Fibroblast of the aortic adventitia (primary cell): ENCODE results near the gene COL15A1. TPM values are rescaled to one million over a fixed set of nuclear protein-coding genes. Genes with fewer than 3 reads are reported as not detected.
A peak's percentile ranks its signal among the peaks of the same experiment; 100 is the strongest.

Source experiments
- DNase-seq: peaks from one replicate; pipeline ENCODE4 v3.0.0-alpha.2; 2010; ENCODE audit warnings: low read depth
- H3K4me3 ChIP-seq: 2 replicates; pipeline ENCODE4 v1.5.1; 2011; ENCODE audit warnings: low read depth, mild to moderate bottlenecking, control low read depth, low read length, moderate library complexity
- total RNA-seq: library from RNA; depleted of rRNA; stranded (reverse); fragments of >200 nt; gene quantifications from 2 replicates; pipeline ENCODE4 v1.2.3, GENCODE V29; 2012; ENCODE audit warnings: low replicate concordance
- TF ChIP-seq, protein P1 (sequence below): IDR thresholded peaks from 2 replicates; pipeline ENCODE4 v1.5.1; 2011; ENCODE audit warnings: mild to moderate bottlenecking, low read length, control low read depth, inconsistent platforms; ENCODE audit not compliant: insufficient read depth

The COL15A1 gene
- total RNA-seq, 1 donor: 25.3 TPM

DNA sequence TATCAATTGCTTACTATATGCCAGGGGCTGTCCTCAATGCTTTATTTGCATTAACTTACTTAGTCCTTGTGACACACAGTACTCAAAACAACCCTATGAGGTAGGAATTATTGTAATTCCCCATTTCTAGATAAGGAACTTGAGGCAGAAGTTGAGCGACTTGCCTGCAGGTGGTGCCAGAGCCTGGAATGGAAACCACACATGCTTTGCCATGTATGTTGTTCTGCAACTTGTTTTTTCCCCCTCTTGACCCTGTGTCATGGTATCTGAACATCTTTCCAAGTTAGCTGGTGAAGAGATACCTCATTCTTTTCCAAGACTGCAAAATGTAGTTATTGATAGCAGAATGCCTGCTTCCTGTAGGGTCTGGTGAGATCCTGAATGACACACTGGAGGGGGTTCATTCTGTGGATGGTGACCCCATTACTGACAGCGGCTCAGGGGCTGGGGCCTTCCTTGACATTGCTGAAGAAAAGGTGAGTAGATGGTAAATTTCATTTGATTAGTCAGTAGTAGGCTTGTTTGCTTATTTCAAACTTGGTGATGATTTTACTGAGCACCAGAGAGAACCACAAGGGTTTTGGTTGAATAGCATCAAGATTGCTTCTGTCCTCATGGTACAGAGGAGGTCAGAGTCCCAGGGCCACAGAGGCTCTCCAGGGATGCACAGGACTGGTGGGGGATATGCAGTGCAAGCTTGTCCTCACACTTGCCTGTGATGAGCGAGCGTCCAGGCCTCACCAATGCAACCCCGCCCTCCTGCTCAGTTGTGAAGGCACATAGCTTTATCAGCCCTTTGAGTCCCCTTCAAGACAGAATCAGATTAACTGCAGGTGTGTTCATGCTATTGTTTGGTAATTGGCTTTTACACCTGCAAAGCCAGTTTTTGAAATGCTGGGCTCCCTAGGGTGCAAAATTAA lies 57.0 kb downstream of the COL15A1 start:
- H3K4me3 ChIP-seq: no peak overlapping the region
- peak; percentile 87 for DNase-seq
- TF ChIP-seq, protein P1, sequence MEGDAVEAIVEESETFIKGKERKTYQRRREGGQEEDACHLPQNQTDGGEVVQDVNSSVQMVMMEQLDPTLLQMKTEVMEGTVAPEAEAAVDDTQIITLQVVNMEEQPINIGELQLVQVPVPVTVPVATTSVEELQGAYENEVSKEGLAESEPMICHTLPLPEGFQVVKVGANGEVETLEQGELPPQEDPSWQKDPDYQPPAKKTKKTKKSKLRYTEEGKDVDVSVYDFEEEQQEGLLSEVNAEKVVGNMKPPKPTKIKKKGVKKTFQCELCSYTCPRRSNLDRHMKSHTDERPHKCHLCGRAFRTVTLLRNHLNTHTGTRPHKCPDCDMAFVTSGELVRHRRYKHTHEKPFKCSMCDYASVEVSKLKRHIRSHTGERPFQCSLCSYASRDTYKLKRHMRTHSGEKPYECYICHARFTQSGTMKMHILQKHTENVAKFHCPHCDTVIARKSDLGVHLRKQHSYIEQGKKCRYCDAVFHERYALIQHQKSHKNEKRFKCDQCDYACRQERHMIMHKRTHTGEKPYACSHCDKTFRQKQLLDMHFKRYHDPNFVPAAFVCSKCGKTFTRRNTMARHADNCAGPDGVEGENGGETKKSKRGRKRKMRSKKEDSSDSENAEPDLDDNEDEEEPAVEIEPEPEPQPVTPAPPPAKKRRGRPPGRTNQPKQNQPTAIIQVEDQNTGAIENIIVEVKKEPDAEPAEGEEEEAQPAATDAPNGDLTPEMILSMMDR: peak; percentile 85

DNA sequence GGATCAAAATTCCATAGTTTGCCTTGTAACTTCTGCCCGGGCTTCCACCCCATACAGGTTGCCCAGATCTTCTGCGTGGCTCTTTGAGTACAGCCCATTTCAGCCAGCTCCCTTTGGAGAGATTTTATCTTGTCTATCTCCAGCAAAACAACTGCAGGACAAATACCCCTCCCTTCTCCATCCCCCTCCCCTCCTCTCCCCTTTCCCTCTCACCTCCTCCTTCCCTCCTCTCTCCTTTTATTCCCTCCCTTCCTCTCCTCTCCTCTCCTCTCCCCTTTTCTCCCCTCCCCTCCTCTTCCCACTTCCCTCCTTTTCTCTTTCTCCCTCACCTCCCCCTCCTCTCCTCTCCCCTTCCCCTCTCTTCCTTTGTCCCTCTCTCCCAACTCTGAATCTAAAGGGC lies 58.2 kb downstream of the COL15A1 start:
- DNase-seq: no peak
- H3K4me3 ChIP-seq: no peak overlapping the region
- TF ChIP-seq, protein P1: no peak

DNA sequence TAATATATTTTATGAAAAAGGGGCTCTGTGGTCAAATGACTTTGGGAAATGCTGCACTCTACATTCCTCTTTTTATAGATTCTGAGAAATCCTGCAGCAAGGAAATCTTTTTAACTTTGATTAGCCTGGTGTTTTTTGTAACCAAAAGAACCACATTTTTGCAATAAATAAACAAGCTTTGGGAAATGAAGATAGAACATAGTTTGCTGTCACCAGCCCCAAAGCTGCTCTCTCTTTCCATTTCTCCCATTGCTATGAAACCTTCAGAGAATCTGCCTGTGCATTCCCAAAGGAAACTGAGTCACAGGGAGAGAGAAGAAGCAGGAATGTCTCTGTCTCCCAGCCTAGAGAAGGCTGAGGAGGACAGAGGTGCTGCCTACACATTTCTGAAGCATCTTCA lies 59.0 kb downstream of the COL15A1 start:
- no peak for DNase-seq
- TF ChIP-seq, protein P1: no peak
- H3K4me3 ChIP-seq: no peak overlapping the region

DNA sequence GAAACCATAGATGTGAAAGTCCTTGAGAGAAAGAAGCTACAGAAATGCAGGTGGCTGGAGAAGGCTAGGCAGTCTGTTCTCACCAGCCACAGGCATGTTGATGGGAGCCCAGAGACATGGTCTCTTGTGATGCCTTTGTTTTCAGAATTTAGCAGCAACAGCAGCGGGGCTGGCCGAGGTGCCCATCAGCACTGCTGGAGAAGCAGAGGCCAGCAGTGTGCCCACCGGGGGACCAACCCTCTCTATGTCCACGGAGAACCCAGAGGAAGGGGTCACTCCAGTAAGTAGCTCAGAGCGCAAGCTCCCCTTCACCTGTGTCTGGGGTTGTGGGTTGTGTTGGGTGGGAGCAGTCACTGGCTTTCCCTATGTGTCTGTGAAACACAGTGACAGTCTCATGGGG lies 59.6 kb downstream of the COL15A1 start:
- TF ChIP-seq, protein P1: no peak

DNA sequence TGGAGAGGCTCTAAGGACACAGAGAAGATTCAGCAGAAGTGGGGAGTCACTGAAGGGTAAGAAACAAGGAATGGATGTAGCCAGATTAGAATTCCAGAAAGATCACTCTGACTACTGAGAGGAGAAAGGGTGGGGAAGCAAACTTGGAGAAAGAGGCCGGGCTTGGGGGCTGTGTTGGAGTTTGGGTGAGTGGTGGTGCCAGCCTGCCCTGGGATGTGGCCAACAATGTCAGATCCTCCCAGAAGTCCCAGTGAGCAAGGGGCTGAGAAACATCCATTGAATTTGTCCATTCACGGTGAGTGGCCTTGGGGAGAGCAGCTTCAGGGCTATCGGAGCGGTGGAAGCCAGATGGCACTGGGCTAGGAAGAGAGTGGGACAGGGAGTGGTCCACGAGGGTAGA lies 60.4 kb downstream of the COL15A1 start:
- TF ChIP-seq, protein P1: no peak
- no peak overlapping the region for H3K4me3 ChIP-seq
- DNase-seq: no peak

More for the DNA sequence above, 59.6 kb downstream of the COL15A1 start:
- DNase-seq: no peak
- no peak overlapping the region for H3K4me3 ChIP-seq

DNA sequence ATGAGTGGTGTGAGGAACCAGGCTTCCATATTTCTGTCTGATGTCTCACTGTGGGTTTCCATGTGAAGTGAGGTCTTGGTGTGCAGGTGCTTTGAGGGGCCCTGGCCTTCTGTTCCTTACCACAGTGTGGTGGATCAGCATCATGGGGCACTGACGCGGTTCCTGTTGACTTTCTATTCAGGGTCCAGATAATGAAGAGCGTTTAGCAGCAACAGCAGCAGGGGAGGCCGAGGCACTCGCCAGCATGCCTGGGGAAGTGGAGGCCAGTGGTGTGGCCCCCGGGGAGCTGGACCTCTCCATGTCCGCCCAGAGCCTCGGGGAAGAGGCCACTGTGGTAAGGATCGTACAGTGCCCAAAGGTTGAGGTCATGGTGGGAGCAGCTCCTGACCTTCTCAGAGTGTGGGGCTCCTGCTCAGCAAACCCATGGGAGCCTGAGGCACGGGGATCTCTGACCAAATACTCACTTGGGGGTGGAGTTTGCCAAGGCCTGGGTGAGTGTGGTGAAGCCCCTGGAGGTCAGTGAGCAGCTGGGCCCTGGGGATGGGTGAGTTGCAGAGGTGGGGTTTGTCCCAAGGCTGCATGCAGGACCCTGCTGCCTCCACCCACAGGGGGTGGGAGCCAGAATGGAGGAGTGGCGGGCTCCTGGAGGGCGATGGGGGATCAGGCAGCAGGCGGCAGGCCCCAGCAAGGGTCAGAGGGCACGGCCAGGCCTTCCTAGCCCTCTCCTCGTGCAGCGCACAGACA lies 61.2 kb downstream of the COL15A1 start:
- no peak for DNase-seq
- TF ChIP-seq, protein P1: no peak
- no peak overlapping the region for H3K4me3 ChIP-seq
